Duodenal mucosa (tissue), 2 donors: ENCODE results near the gene MVB12B.

Experiments
- H3K27ac ChIP-seq: one replicate; pipeline ENCODE4 v1.7.0; 2013; ENCODE audit warnings: low read depth, low read length
- H3K27me3 ChIP-seq, 2 donors: one replicate each; pipeline ENCODE4 v1.7.0; 2013; ENCODE audit warnings: low read length in 2 of 2, control low read depth in 1 of 2; ENCODE audit not compliant: insufficient read depth in 2 of 2, control insufficient read depth in 1 of 2
- H3K36me3 ChIP-seq, 2 donors: one replicate each; pipeline ENCODE4 v1.7.0; 2013; ENCODE audit warnings: low read length in 2 of 2, control low read depth in 1 of 2; ENCODE audit not compliant: insufficient read depth in 2 of 2, control insufficient read depth in 1 of 2
- H3K4me1 ChIP-seq, 2 donors: one replicate each; pipeline ENCODE4 v1.7.0; 2013; ENCODE audit warnings: low read length in 2 of 2, control low read depth in 1 of 2; ENCODE audit not compliant: insufficient read depth in 2 of 2, control insufficient read depth in 1 of 2
- H3K4me3 ChIP-seq, 2 donors: one replicate each; pipeline ENCODE4 v1.7.0; 2013; ENCODE audit warnings: low read length in 2 of 2, low read depth in 1 of 2
- H3K9ac ChIP-seq, 2 donors: one replicate each; pipeline ENCODE4 v1.7.0; 2013; ENCODE audit warnings: low read length in 2 of 2, low read depth in 1 of 2
- H3K9me3 ChIP-seq, 2 donors: one replicate each; pipeline ENCODE4 v1.7.0; 2013; ENCODE audit warnings: low read length in 2 of 2, control low read depth in 1 of 2; ENCODE audit not compliant: control insufficient read depth in 1 of 2

The MVB12B gene

DNA sequence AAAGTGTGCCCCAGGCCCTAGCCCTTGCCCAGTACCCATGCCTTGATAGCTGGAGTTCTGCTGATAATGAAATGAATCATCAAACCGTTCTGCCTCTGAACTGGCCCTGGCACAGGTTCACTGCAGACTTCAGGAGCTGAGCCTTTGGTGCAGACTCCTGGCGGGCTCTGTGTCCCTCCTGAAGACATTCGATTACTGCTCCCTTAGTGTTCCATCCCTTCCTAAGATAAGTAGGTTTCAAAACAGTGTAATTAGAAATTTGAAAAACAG lies 97.2 kb downstream of the MVB12B start:
- no peak overlapping the region for H3K9ac ChIP-seq
- no peak overlapping the region for H3K27ac ChIP-seq
- no peaks in the 10 kb centered on the region for H3K9me3 ChIP-seq
- no peaks in the 10 kb centered on the region for H3K27me3 ChIP-seq
- peaks cover 0 to 5% of the 10 kb centered on the region in 2 donors for H3K36me3 ChIP-seq
- no peak overlapping the region for H3K4me3 ChIP-seq
- no peaks in the 10 kb centered on the region for H3K4me1 ChIP-seq

DNA sequence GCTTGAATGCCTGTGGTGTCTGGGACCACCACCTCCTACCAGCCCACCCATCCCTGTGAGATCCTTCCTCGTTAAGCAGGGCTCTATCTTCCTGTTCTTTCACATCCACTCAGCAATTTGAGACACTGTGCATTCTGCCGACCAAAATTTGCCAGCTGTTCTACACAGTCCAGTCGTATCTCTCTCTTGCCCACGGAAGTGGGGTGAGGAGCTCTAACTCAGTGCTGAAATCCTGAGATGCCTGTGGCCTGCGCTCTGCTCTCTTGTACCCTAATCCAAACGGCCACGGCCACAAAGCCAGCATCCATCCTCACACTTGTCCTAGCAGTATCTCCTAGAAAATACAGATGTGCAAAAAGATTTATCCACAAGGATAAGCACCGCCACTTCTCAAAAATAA lies 97.9 kb downstream of the MVB12B start:
- Histone ChIP-seq H3K27me3 (no peaks in the 10 kb centered on the region), H3K27ac (no peak overlapping the region), H3K4me1 (no peaks in the 10 kb centered on the region), H3K36me3 (peaks cover 0 to 5% of the 10 kb centered on the region in 2 donors), H3K9ac (no peak overlapping the region), H3K4me3 (no peak overlapping the region), H3K9me3 (no peaks in the 10 kb centered on the region)

DNA sequence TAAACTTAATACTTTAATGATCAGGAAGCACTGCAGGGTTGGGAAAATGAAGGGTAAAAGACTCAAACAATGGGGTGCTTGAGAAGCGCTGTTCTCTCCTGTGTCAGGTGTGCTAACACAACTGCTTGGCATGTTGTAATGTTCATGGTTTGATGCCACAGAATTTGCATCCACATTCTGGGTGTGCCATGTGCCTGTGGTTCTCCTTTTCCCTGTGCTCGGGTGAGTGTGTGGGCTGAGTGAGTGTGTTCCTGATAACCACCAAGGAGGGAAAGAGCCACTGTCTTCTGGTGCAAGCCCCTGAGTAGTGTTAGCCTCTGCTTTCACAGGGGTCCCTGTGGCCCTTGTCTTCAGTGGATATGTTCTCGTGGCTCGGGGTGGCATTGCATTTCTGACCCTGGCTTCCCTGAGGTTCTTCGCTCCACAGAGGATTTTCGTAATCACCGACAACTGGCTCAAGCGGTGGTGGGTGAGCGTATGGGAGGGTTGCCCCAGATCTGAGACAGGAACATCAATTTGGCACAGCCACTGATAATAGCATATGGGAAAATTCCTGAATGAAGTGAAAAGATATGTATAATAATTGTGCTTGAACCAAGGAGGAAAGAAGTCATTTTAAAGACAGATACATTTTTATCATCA lies 102.0 kb downstream of the MVB12B start:
- no peak overlapping the region for H3K27ac ChIP-seq
- no peaks in the 10 kb centered on the region for H3K36me3 ChIP-seq
- no peak overlapping the region for H3K4me3 ChIP-seq
- no peak overlapping the region for H3K9ac ChIP-seq
- no peaks in the 10 kb centered on the region for H3K9me3 ChIP-seq
- no peaks in the 10 kb centered on the region for H3K4me1 ChIP-seq
- H3K27me3 ChIP-seq: no peaks in the 10 kb centered on the region

DNA sequence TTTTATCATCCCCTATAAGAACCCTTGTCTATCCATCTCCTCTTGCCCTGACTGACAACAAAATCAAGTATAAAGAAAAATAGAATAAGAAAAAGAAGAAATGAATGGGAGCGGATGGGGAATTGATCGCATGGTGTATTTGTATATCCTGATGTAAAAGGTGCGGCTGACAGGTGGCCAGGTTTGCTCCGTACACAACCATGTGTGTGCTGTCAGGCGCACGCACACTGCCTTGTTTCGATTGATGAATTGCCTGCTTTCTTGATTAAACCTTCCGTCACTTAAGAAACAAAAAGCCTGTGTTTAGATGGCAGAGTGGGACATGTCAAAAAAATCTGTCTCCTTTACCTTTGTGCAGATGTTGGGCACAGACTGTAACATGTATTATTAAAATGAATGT lies 102.6 kb downstream of the MVB12B start:
- H3K27ac ChIP-seq: no peak overlapping the region
- no peak overlapping the region for H3K4me3 ChIP-seq
- H3K36me3 ChIP-seq: no peaks in the 10 kb centered on the region
- no peaks in the 10 kb centered on the region for H3K9me3 ChIP-seq
- H3K4me1 ChIP-seq: no peaks in the 10 kb centered on the region
- H3K27me3 ChIP-seq: no peaks in the 10 kb centered on the region
- H3K9ac ChIP-seq: no peak overlapping the region

DNA sequence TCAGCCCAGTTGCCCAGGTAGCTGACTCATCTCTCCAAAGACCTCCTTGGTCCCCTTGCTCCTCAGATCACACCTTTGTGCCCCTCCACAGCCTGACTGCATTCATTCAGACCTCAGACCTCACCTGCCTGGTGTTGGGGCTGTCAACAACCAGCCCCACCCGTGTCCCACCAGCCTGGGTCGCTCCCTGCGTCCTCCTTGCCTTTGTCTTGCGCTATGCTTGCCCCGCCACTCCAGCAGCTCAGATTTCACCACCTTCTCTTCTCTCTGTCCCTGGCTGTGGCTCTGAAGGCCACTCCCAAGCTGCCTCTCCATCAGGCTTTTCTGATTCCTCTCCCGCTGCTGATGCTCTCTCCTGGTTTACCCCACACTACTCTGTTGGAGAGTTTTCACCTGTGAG lies 103.5 kb downstream of the MVB12B start:
- no peaks in the 10 kb centered on the region for H3K4me1 ChIP-seq
- no peaks in the 10 kb centered on the region for H3K27me3 ChIP-seq
- no peak overlapping the region for H3K27ac ChIP-seq
- H3K9me3 ChIP-seq: no peaks in the 10 kb centered on the region
- no peaks in the 10 kb centered on the region for H3K36me3 ChIP-seq
- H3K4me3 ChIP-seq: no peak overlapping the region
- H3K9ac ChIP-seq: no peak overlapping the region

DNA sequence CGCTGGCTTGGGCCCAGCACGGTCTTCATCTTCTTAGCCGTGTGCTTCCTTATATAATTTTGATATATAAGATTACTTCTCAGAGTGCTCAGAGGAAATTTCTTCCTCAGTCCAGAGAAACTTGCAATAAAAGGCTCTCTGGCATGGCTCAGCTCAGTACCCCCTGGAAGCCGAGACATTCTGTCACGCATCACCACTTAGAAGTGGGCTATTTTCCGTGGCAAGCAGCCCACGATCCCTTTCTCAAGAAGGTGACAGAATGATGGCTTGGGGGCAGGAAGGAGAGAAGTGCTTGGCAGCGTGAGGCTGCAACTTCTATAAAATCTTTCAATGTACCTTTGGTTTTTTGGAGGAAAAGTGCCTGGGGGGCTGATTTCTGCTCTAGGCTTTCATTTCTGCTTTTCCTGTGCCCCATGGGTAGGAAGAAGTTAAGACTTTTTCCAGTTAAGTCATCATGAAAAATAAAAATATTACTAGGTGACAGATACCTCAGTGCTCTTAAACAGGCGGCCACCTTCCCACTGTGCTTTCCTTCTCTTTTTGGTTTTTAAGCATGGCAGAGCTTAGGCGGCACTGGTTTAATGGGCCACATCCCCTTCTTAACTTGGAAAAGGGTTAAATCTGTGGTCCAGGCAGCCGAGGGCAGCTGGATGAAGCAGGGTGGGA lies 104.6 kb downstream of the MVB12B start:
- Histone ChIP-seq H3K27me3 (no peaks in the 10 kb centered on the region), H3K9ac (no peak overlapping the region), H3K4me3 (no peak overlapping the region), H3K4me1 (no peaks in the 10 kb centered on the region), H3K9me3 (no peaks in the 10 kb centered on the region), H3K27ac (no peak overlapping the region), H3K36me3 (no peaks in the 10 kb centered on the region)

DNA sequence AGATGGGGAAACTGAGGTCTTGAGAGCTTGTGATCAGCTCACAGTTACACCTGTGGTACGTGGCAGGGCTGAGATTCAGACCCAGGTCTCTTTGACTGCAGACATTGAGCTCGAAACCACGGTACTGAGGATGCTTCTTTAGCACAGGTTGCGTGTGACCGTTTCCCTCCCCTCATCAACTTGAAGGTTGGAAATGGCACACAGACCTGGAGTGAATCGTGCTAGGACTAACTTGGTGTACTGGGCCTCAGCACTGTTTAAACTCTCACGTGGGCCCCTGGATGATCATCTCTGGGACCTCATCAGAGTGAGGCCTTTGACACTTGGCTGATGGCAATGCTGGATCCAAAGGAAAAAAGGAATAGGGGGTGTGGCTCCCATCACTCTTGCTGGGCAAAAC lies 106.0 kb downstream of the MVB12B start:
- Histone ChIP-seq H3K4me1 (no peaks in the 10 kb centered on the region), H3K27ac (no peak overlapping the region), H3K36me3 (no peaks in the 10 kb centered on the region), H3K9me3 (no peaks in the 10 kb centered on the region), H3K27me3 (no peaks in the 10 kb centered on the region), H3K9ac (no peak overlapping the region), H3K4me3 (no peak overlapping the region)

DNA sequence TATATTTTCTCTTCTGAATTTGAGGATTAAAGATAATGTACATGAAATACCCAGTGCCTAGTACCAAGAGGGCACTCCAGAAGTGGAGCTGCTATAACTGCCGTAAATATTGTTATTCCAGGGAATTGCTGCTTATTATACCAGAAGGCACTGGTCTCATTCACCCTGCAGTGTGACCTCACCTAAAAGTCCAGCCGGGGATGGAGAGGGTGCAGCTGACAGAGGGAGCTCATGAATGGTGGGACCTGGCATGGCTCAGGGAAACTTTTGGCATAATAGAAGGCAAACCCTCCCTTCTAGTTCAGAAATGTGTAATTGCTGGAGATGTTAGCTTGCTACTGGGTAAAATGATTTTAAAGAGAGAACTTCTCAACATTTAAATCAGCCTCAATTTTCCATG lies 108.5 kb downstream of the MVB12B start:
- no peaks in the 10 kb centered on the region for H3K27me3 ChIP-seq
- H3K36me3 ChIP-seq: no peaks in the 10 kb centered on the region
- H3K9ac ChIP-seq: no peak overlapping the region
- H3K4me1 ChIP-seq: no peaks in the 10 kb centered on the region
- no peak overlapping the region for H3K4me3 ChIP-seq
- no peaks in the 10 kb centered on the region for H3K9me3 ChIP-seq
- no peak overlapping the region for H3K27ac ChIP-seq

DNA sequence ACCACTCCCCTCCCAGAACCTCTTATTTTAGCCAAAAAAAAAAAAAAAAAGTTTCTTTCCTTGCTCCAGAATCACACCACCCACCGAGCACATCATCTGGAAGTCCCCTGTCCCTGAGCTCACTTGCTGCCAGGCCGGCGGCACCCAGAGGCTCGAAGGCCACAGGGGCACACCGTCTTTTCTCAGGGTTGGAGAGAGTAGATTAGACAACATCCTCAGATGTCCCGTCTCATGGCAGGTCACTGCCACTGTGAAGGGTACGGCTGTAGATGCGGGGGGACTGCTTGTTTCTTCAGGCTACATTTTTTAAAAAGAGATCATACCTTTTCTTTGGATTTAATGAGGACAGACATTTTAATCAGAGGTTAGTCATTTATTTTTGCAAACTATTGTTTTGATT lies 109.0 kb downstream of the MVB12B start:
- no peaks in the 10 kb centered on the region for H3K36me3 ChIP-seq
- H3K9ac ChIP-seq: no peak overlapping the region
- no peak overlapping the region for H3K4me3 ChIP-seq
- no peaks in the 10 kb centered on the region for H3K27me3 ChIP-seq
- no peaks in the 10 kb centered on the region for H3K4me1 ChIP-seq
- H3K9me3 ChIP-seq: no peaks in the 10 kb centered on the region
- H3K27ac ChIP-seq: no peak overlapping the region

DNA sequence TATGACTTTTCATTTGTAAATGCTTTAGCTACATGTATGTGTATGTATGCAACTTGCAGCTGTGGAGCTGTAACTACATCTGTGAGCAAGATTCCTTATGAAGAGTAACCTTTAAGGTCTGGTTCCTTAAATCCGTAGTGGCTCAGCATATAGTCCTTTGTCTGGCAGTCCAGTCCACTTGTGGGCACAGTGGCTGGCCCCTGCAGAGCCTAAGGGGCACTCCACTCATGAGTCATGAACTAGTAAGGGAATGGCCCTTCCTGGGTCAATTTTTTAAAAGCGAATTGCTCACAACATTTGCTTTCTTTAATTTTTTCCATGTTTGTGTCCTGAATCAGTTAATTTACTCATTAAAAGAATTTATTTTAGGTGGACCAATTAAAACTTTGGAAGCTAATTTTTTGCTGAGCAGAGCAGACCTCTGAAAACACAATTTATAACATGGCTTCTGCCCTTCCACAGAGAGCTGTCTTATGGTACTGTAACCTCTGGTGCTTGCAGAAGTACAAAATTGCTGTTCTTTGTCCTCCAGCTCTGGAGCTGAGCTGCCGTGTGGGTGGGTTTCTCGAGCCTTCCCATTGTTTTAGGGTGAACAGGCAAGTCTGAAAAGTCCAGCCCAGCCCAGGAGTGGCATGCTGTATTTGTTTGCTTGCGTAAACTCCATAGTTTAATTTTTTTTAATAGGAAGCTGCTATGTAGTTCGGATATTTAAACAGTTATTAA lies 110.1 kb downstream of the MVB12B start:
- H3K27me3 ChIP-seq: no peaks in the 10 kb centered on the region
- no peak overlapping the region for H3K4me3 ChIP-seq
- no peaks in the 10 kb centered on the region for H3K4me1 ChIP-seq
- H3K27ac ChIP-seq: no peak overlapping the region
- no peaks in the 10 kb centered on the region for H3K36me3 ChIP-seq
- H3K9me3 ChIP-seq: no peaks in the 10 kb centered on the region
- H3K9ac ChIP-seq: no peak overlapping the region
